SK-N-SH treated with all-trans-retinoic acid at 6 μM for 48 hours (cell line): ENCODE data around the gene PDZD4.

ENCODE experiments used
- ATAC-seq: fragments of 200-7000 bp; cut with Tn5 transposase; 3 replicates; pipeline ENCODE4 v1.9.1; 2020; ENCODE audit warnings: mild to moderate bottlenecking, moderate library complexity
- BACH2 ChIP-seq: fragments of 250-450 bp; sonication (Bioruptor Pico); IDR thresholded peaks from 2 replicates; pipeline ENCODE4 v1.9.0; 2021; ENCODE audit warnings: mild to moderate bottlenecking, borderline replicate concordance
- CSDC2 ChIP-seq: fragments of 250-450 bp; sonication (Bioruptor Pico); IDR thresholded peaks from 2 replicates; pipeline ENCODE4 v1.5.0; 2020; ENCODE audit warnings: mild to moderate bottlenecking, moderate library complexity
- ESRRG ChIP-seq: fragments of 250-450 bp; sonication (Bioruptor Pico); IDR thresholded peaks from 2 replicates; pipeline ENCODE4 v1.6.1; 2021; ENCODE audit warnings: mild to moderate bottlenecking
- GLIS3 ChIP-seq: fragments of 250-450 bp; sonication (Bioruptor Pico); IDR thresholded peaks from 2 replicates; pipeline ENCODE4 v1.5.0; 2020; ENCODE audit warnings: mild to moderate bottlenecking, moderate library complexity
- ISL1 ChIP-seq: fragments of 250-450 bp; sonication (Bioruptor Pico); IDR thresholded peaks from 2 replicates; pipeline ENCODE4 v2.1.2; 2022; ENCODE audit warnings: mild to moderate bottlenecking, moderate library complexity
- OSR1 ChIP-seq: fragments of 250-450 bp; sonication (Bioruptor Pico); IDR thresholded peaks from 2 replicates; pipeline ENCODE4 v1.8.0; 2022; ENCODE audit warnings: moderate library complexity, mild to moderate bottlenecking, inconsistent platforms
- PPARA ChIP-seq: fragments of 250-450 bp; sonication (Bioruptor Pico); IDR thresholded peaks from 2 replicates; pipeline ENCODE4 v1.5.0; 2020; ENCODE audit warnings: mild to moderate bottlenecking, borderline replicate concordance
- RARB ChIP-seq: fragments of 250-450 bp; sonication (Bioruptor Pico); IDR thresholded peaks from 2 replicates; pipeline ENCODE4 v1.8.0; 2021; ENCODE audit warnings: mild to moderate bottlenecking, moderate library complexity
- SNAI2 ChIP-seq: fragments of 250-450 bp; sonication (Bioruptor Pico); IDR thresholded peaks from 2 replicates; pipeline ENCODE4 v1.5.0; 2020; ENCODE audit warnings: mild to moderate bottlenecking, moderate library complexity
- TCF4 ChIP-seq: fragments of 250-450 bp; sonication (Bioruptor Pico); IDR thresholded peaks from 2 replicates; pipeline ENCODE4 v1.8.0; 2021; ENCODE audit warnings: mild to moderate bottlenecking, moderate library complexity, borderline replicate concordance
- TOX ChIP-seq: fragments of 250-450 bp; sonication (Bioruptor Pico); IDR thresholded peaks from 2 replicates; pipeline ENCODE4 v1.8.0; 2021; ENCODE audit warnings: mild to moderate bottlenecking, moderate library complexity, borderline replicate concordance
- ZC3H10 ChIP-seq: fragments of 250-450 bp; sonication (Bioruptor Pico); IDR thresholded peaks from 2 replicates; pipeline ENCODE4 v1.5.1; 2021; ENCODE audit warnings: mild to moderate bottlenecking, moderate library complexity
- ZFP3 ChIP-seq: fragments of 250-450 bp; sonication (Bioruptor Pico); IDR thresholded peaks from 2 replicates; pipeline ENCODE4 v1.5.0; 2020; ENCODE audit warnings: mild to moderate bottlenecking, moderate library complexity
- ZFP30 ChIP-seq: fragments of 450-650 bp; formaldehyde crosslinking; IDR thresholded peaks from 2 replicates; pipeline ENCODE4 v1.5.0; 2022; ENCODE audit warnings: mild to moderate bottlenecking, moderate library complexity
- ZNF565 ChIP-seq: fragments of 450-650 bp; formaldehyde crosslinking; conservative IDR thresholded peaks from 2 replicates; pipeline ENCODE4 v1.5.0; 2020; ENCODE audit warnings: low read depth, mild to moderate bottlenecking, moderate library complexity
- ZNF70 ChIP-seq: fragments of 450-650 bp; formaldehyde crosslinking; IDR thresholded peaks from 2 replicates; pipeline ENCODE4 v1.5.0; 2020; ENCODE audit warnings: mild to moderate bottlenecking, moderate library complexity
- TF ChIP-seq, protein P1 (sequence below): fragments of 250-450 bp; sonication (Bioruptor Pico); IDR thresholded peaks from 2 replicates; pipeline ENCODE4 v1.5.1; 2021; ENCODE audit warnings: mild to moderate bottlenecking, moderate library complexity
- TF ChIP-seq, protein P2 (sequence below): fragments of 250-450 bp; sonication (Bioruptor Pico); IDR thresholded peaks from 2 replicates; pipeline ENCODE4 v1.5.0; 2020; ENCODE audit warnings: mild to moderate bottlenecking, moderate library complexity
- TF ChIP-seq, protein P3 (sequence below): fragments of 250-450 bp; sonication (Bioruptor Pico); IDR thresholded peaks from 2 replicates; pipeline ENCODE4 v1.8.0; 2021; ENCODE audit warnings: low read depth, mild to moderate bottlenecking, moderate library complexity, borderline replicate concordance
- TF ChIP-seq, protein P4 (sequence below): fragments of 250-450 bp; sonication (Bioruptor Pico); IDR thresholded peaks from 2 replicates; pipeline ENCODE4 v1.8.0; 2020; ENCODE audit warnings: mild to moderate bottlenecking, moderate library complexity, borderline replicate concordance

The PDZD4 gene

DNA sequence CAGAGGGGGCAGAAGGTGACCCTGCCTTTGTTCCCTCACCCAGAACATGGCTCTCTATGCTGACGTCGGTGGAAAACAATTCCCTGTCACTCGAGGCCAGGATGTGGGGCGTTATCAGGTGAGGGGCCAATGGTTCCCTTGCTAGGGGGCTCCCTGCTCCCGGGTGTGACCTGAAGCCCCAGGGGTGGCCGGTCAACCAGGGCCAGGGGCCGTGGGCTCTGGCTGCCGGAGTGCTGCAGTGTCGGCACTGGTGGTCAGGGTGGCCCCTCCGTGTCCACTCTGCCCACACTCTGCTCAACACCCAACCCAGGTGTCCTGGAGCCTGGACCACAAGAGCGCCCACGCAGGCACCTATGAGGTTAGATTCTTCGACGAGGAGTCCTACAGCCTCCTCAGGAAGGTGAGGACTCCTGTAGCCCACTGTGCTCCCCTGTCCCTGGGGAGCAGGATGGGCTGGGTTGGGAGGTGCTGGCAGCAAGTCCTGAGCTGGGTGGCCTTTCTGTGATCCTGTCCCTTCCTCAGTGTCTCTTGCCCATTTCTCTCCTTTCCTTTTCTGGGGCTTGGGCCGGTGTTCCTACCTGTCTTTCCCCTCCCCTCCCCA is 32.8 kb downstream of the PDZD4 start:
- TF ChIP-seq GLIS3 (no peak), TCF4 (CRISPR knock-in tag) (no peak), ZNF70 (CRISPR knock-in tag) (no peak), SNAI2 (CRISPR knock-in tag) (no peak), ZNF565 (CRISPR knock-in tag) (no peak), RARB (CRISPR knock-in tag) (no peak), ESRRG (CRISPR knock-in tag) (no peak), CSDC2 (no peak), ZFP3 (no peak), ZFP30 (no peak), ZC3H10 (CRISPR knock-in tag) (no peak), TOX (CRISPR knock-in tag) (no peak), BACH2 (CRISPR knock-in tag) (no peak)
- TF ChIP-seq, protein P1, sequence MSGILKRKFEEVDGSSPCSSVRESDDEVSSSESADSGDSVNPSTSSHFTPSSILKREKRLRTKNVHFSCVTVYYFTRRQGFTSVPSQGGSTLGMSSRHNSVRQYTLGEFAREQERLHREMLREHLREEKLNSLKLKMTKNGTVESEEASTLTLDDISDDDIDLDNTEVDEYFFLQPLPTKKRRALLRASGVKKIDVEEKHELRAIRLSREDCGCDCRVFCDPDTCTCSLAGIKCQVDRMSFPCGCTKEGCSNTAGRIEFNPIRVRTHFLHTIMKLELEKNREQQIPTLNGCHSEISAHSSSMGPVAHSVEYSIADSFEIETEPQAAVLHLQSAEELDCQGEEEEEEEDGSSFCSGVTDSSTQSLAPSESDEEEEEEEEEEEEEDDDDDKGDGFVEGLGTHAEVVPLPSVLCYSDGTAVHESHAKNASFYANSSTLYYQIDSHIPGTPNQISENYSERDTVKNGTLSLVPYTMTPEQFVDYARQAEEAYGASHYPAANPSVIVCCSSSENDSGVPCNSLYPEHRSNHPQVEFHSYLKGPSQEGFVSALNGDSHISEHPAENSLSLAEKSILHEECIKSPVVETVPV: no peak
- TF ChIP-seq, protein P2, sequence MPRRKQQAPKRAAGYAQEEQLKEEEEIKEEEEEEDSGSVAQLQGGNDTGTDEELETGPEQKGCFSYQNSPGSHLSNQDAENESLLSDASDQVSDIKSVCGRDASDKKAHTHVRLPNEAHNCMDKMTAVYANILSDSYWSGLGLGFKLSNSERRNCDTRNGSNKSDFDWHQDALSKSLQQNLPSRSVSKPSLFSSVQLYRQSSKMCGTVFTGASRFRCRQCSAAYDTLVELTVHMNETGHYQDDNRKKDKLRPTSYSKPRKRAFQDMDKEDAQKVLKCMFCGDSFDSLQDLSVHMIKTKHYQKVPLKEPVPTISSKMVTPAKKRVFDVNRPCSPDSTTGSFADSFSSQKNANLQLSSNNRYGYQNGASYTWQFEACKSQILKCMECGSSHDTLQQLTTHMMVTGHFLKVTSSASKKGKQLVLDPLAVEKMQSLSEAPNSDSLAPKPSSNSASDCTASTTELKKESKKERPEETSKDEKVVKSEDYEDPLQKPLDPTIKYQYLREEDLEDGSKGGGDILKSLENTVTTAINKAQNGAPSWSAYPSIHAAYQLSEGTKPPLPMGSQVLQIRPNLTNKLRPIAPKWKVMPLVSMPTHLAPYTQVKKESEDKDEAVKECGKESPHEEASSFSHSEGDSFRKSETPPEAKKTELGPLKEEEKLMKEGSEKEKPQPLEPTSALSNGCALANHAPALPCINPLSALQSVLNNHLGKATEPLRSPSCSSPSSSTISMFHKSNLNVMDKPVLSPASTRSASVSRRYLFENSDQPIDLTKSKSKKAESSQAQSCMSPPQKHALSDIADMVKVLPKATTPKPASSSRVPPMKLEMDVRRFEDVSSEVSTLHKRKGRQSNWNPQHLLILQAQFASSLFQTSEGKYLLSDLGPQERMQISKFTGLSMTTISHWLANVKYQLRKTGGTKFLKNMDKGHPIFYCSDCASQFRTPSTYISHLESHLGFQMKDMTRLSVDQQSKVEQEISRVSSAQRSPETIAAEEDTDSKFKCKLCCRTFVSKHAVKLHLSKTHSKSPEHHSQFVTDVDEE (CRISPR knock-in tag): no peak
- no peak for ATAC-seq

DNA sequence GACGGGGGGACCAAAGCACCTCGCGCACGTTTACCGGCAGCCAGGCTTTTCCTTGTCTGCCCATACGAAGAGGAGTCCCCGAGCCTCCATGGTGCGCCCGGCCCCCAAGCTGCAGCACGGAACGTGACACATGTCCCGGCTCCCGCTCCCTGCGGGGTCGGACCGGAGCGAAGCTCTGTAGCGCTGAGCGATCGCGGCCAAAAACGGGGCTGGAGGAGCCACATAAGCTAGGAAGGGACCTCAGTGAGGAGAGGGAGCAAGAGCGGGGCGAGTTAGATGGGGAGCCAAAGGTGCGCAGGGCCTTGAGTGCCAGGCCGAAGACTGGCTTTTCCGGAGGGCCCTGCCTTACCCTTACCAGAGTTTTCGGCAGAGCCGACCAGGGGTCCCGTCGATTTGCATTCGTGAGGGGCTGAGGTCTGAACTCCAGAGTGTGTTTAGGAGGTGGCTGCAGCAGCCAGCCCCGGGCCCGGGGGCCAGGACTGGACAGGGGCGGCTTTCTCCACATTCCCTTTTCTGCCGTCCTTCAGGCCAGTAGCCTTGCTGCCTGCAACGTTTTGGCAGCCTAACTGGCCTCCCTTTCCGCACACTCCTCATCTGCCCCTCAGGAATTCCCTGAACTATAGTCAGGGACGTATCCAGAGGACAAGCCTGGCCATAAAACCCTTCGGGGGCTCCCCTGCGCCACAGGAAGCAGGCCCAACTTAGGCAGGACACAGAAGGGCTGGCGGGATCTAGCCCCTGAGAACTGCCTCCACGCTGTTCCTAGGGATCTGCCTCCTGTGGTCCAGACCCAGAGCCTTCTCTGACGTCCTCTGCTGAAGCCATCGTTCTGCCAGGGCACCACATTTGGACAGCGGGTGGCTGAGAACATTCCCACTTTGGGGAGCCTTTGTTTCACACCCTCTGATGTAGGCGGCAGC is 35.2 kb downstream of the PDZD4 start:
- ATAC-seq: peak; percentile 9
- no peak for TF ChIP-seq ZNF565 (CRISPR knock-in tag)
- no peak for TF ChIP-seq OSR1 (CRISPR knock-in tag)
- TF ChIP-seq ISL1 (CRISPR knock-in tag): no peak
- TF ChIP-seq PPARA: no peak
- TF ChIP-seq ZFP3: no peak
- TF ChIP-seq, protein P3, sequence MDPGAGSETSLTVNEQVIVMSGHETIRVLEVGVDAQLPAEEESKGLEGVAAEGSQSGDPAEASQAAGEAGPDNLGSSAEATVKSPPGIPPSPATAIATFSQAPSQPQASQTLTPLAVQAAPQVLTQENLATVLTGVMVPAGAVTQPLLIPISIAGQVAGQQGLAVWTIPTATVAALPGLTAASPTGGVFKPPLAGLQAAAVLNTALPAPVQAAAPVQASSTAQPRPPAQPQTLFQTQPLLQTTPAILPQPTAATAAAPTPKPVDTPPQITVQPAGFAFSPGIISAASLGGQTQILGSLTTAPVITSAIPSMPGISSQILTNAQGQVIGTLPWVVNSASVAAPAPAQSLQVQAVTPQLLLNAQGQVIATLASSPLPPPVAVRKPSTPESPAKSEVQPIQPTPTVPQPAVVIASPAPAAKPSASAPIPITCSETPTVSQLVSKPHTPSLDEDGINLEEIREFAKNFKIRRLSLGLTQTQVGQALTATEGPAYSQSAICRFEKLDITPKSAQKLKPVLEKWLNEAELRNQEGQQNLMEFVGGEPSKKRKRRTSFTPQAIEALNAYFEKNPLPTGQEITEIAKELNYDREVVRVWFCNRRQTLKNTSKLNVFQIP (CRISPR knock-in tag): no peak
- TF ChIP-seq, protein P4, sequence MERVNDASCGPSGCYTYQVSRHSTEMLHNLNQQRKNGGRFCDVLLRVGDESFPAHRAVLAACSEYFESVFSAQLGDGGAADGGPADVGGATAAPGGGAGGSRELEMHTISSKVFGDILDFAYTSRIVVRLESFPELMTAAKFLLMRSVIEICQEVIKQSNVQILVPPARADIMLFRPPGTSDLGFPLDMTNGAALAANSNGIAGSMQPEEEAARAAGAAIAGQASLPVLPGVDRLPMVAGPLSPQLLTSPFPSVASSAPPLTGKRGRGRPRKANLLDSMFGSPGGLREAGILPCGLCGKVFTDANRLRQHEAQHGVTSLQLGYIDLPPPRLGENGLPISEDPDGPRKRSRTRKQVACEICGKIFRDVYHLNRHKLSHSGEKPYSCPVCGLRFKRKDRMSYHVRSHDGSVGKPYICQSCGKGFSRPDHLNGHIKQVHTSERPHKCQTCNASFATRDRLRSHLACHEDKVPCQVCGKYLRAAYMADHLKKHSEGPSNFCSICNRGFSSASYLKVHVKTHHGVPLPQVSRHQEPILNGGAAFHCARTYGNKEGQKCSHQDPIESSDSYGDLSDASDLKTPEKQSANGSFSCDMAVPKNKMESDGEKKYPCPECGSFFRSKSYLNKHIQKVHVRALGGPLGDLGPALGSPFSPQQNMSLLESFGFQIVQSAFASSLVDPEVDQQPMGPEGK (CRISPR knock-in tag): no peak
- no peak for TF ChIP-seq ZFP30
- no peak for TF ChIP-seq TCF4 (CRISPR knock-in tag)

DNA sequence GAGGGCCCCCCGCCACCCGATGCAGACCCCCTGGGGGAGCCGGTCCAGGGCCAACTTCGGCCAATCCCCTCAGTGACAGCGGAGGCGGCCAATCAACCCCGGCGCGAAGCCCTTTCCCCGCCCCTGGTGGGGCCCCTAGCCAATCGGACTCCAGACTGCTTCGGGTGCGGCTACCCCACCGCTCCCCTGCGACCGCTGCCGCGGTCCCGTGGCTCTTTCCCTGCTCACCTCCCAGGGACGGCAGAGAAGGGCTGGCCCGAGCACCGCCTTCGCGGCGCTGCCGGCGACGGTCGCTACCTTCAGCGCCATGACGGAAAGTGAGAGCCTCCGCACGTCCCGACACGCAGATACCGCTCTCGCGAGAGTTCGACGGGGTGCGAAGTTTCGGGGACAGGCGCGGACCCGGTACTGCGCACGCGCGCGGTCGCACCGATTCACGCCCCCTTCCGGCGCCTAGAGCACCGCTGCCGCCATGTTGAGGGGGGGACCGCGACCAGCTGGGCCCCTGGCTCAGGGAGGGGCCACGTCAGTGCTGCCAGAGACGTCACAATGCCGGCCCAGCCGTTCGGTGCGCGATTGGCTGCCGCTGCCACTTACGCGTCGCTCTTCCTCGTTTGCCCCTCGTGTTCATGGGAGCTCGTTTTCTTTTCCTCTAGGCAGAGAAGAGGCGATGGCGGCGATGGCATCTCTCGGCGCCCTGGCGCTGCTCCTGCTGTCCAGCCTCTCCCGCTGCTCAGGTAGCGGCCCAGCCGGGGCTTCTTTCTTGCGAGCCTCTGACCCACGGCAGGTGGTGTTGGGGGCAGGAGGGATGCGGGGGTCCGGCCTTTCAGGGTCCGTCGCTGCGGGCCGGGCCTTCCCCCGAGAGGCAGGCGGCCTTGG is 36.1 kb downstream of the PDZD4 start, which contains the start of the genes IDH3G and SSR4:
Gene IDH3G, minus strand, starts transcription at position 358 of the 879 bp plus-strand sequence. Its CDS starts 49 bp downstream, at position 309.
Gene SSR4, plus strand, starts transcription at position 651 of the 879 bp plus-strand sequence. Its CDS starts 20 bp downstream, at position 671.
- TF ChIP-seq, protein P3 (CRISPR knock-in tag): no peak
- TF ChIP-seq, protein P4 (CRISPR knock-in tag): peak; percentile 26; the same call in 1 of the 2 replicates
- TF ChIP-seq RARB (CRISPR knock-in tag): no peak
- TF ChIP-seq, all 23 proteins: peak for 1
- peak; percentile 87 for ATAC-seq
